Neuronal stem cell (in vitro differentiated cells): ENCODE data around the gene MICAL3.

ENCODE experiments used
- DNase-seq: peaks from one replicate; pipeline ENCODE4 v3.0.0-alpha.2; 2013; ENCODE audit warnings: low spot score
- H2AFZ ChIP-seq: one replicate; pipeline ENCODE4 v1.6.1; 2013; ENCODE audit warnings: mild to moderate bottlenecking, low read length, inconsistent platforms
- H2AK5ac ChIP-seq: 2 replicates; pipeline ENCODE4 v1.6.1; 2013; ENCODE audit warnings: low read depth, mild to moderate bottlenecking, inconsistent platforms, low read length, moderate library complexity, mixed read lengths
- H2BK120ac ChIP-seq: 2 replicates; pipeline ENCODE4 v1.6.1; 2013; ENCODE audit warnings: low read depth, mild to moderate bottlenecking, inconsistent platforms, low read length, moderate library complexity, mixed read lengths
- H2BK12ac ChIP-seq: one replicate; pipeline ENCODE4 v1.6.1; 2013; ENCODE audit warnings: low read length, inconsistent platforms
- H2BK15ac ChIP-seq: 2 replicates; pipeline ENCODE4 v1.6.1; 2013; ENCODE audit warnings: mild to moderate bottlenecking, low read length, inconsistent platforms, mixed read lengths
- H2BK5ac ChIP-seq: one replicate; pipeline ENCODE4 v1.6.1; 2013; ENCODE audit warnings: inconsistent platforms, mild to moderate bottlenecking, low read length, moderate library complexity
- H3K14ac ChIP-seq: one replicate; pipeline ENCODE4 v1.6.1; 2013; ENCODE audit warnings: low read length, inconsistent platforms
- H3K18ac ChIP-seq: 2 replicates; pipeline ENCODE4 v1.6.1; 2013; ENCODE audit warnings: low read length, inconsistent platforms
- H3K23ac ChIP-seq: 2 replicates; pipeline ENCODE4 v1.6.1; 2013; ENCODE audit warnings: low read depth, mild to moderate bottlenecking, mixed read lengths, low read length, inconsistent platforms; ENCODE audit not compliant: poor library complexity
- H3K27ac ChIP-seq: replicated peaks from 3 replicates; pipeline ENCODE4 v1.5.1; 2013; ENCODE audit warnings: low read length, inconsistent platforms
- H3K27me3 ChIP-seq, 3 experiments: 2 replicates each; pipeline ENCODE4 v1.6.1; 2013; ENCODE audit warnings: low read length in 3 of 3, mild to moderate bottlenecking in 2 of 3, inconsistent platforms in 1 of 3, low read depth in 1 of 3, mixed read lengths in 1 of 3, moderate library complexity in 1 of 3; ENCODE audit not compliant: control insufficient read depth in 3 of 3, insufficient read depth in 3 of 3
- H3K36me3 ChIP-seq, 2 donors: replicated peaks in 1 of 2; 2 replicates each; pipeline ENCODE4 v1.6.1; 2013; ENCODE audit warnings: low read length in 2 of 2; ENCODE audit not compliant: control insufficient read depth in 2 of 2, insufficient read depth in 2 of 2
- H3K4ac ChIP-seq: 2 replicates; pipeline ENCODE4 v1.6.1; 2013; ENCODE audit warnings: inconsistent platforms, mild to moderate bottlenecking, low read length, moderate library complexity
- H3K4me1 ChIP-seq, 2 donors: 1 replicate in 1 of 2; 2 replicates in 1 of 2; pipeline ENCODE4 v1.6.1; 2013; ENCODE audit warnings: low read length in 2 of 2, low read depth in 1 of 2; ENCODE audit not compliant: control insufficient read depth in 2 of 2, insufficient read depth in 1 of 2
- H3K4me2 ChIP-seq: one replicate; pipeline ENCODE4 v1.6.1; 2013; ENCODE audit warnings: mild to moderate bottlenecking, low read length, inconsistent platforms; ENCODE audit not compliant: insufficient read depth, poor library complexity, severe bottlenecking
- H3K4me3 ChIP-seq, 2 donors: 2 replicates each; pipeline ENCODE4 v1.5.1; 2013; ENCODE audit warnings: low read length in 2 of 2, mild to moderate bottlenecking in 2 of 2, inconsistent platforms in 1 of 2, moderate library complexity in 1 of 2
- H3K79me1 ChIP-seq: one replicate; pipeline ENCODE4 v1.6.1; 2013; ENCODE audit warnings: low read depth, mild to moderate bottlenecking, inconsistent platforms, low read length, moderate library complexity
- H3K9ac ChIP-seq: one replicate; pipeline ENCODE4 v1.6.1; 2013; ENCODE audit warnings: mild to moderate bottlenecking, low read depth, low read length, inconsistent platforms; ENCODE audit not compliant: poor library complexity
- H3K9me3 ChIP-seq, 2 donors: replicated peaks in 1 of 2; 2 replicates each; pipeline versions ENCODE3 to v1.6.1; 2013; ENCODE audit warnings: low read length in 2 of 2, mild to moderate bottlenecking in 2 of 2, inconsistent platforms in 1 of 2, low read depth in 1 of 2, mixed read lengths in 1 of 2, moderate library complexity in 1 of 2; ENCODE audit not compliant: control insufficient read depth in 2 of 2, insufficient read depth in 1 of 2
- H4K8ac ChIP-seq: one replicate; pipeline ENCODE4 v1.6.1; 2013; ENCODE audit warnings: low read depth, mild to moderate bottlenecking, inconsistent platforms, low read length, moderate library complexity
- H4K91ac ChIP-seq: one replicate; pipeline ENCODE4 v1.6.1; 2013; ENCODE audit warnings: low read length, low read depth, mild to moderate bottlenecking, inconsistent platforms; ENCODE audit not compliant: poor library complexity
- WGBS, 2 donors: extraction: QIAGEN DNeasy Blood & Tissue Kit; methylation state at CpG; one replicate each; pipeline ENCODE4 v1.1.7; 2013; ENCODE audit warnings: missing lambda C conversion rate in 2 of 2, mixed read lengths in 1 of 2; ENCODE audit not compliant: insufficient read length in 2 of 2, insufficient replicate concordance in 1 of 2; ENCODE audit errors: extremely low coverage in 2 of 2; 5-methylcytosine and 5-hydroxymethylcytosine counted together

MICAL3 gene

DNA sequence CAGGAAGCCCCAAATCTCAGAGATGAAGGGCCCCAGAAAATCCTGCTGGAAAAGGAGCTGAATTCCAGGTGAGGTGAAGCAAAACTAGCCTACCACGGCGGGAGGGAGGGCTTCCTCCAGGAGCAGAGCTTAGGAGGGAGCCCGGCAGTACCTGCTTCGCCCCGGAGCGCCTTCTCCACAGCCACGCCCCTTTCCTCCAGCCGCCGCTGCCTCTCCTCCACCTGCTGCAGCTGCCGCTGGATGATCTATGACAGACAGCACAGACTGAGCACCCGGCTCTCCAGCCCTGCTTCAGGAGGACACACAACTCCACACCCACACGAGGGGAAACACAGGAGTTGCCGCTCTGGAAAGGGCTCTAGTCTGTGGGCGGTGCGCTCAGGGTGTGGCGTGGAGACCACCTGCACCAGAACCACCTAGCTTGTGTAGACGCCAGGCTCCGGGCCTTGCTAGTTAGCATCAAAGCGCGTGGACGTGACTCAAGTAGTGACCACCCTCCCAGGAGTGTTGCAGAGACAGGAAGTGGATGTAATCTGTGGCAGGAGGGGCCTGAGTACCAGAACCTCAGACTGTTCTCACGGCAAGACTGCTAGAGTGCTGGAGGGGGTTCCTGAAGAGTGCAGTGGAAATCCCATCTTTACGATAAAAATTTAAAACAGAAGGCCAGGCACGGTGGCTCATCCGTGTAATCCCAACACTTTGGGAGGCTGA, 215.5 kb downstream of the MICAL3 start:
- H4K8ac ChIP-seq: no peak overlapping the region
- H3K4me3 ChIP-seq: no peak overlapping the region
- no peak overlapping the region for H3K23ac ChIP-seq
- H3K27ac ChIP-seq: no peak overlapping the region
- no peak overlapping the region for H3K4ac ChIP-seq
- H2AK5ac ChIP-seq: no peak overlapping the region
- H3K4me1 ChIP-seq: peaks cover 0 to 5% of the 10 kb centered on the region in 2 donors
- no peak overlapping the region for H2BK12ac ChIP-seq
- DNase-seq: no peak
- no peak overlapping the region for H2AFZ ChIP-seq
- no CpG with 5 or more reads among the region's 25 CpGs for WGBS, 2 donors
- H2BK15ac ChIP-seq: no peak overlapping the region
- H3K14ac ChIP-seq: peak overlapping the region; percentile 47
- no peak overlapping the region for H2BK120ac ChIP-seq
- no peaks in the 10 kb centered on the region for H3K9me3 ChIP-seq
- H2BK5ac ChIP-seq: peak overlapping the region; percentile 42
- no peak overlapping the region for H3K9ac ChIP-seq
- H3K36me3 ChIP-seq: peaks cover 28 to 50% of the 10 kb centered on the region in 2 donors
- no peak overlapping the region for H3K4me2 ChIP-seq
- peak overlapping the region; percentile 35 for H3K18ac ChIP-seq
- peaks cover 2% of the 10 kb centered on the region for H3K79me1 ChIP-seq
- no peak overlapping the region for H4K91ac ChIP-seq
- H3K27me3 ChIP-seq: no peaks in the 10 kb centered on the region

DNA sequence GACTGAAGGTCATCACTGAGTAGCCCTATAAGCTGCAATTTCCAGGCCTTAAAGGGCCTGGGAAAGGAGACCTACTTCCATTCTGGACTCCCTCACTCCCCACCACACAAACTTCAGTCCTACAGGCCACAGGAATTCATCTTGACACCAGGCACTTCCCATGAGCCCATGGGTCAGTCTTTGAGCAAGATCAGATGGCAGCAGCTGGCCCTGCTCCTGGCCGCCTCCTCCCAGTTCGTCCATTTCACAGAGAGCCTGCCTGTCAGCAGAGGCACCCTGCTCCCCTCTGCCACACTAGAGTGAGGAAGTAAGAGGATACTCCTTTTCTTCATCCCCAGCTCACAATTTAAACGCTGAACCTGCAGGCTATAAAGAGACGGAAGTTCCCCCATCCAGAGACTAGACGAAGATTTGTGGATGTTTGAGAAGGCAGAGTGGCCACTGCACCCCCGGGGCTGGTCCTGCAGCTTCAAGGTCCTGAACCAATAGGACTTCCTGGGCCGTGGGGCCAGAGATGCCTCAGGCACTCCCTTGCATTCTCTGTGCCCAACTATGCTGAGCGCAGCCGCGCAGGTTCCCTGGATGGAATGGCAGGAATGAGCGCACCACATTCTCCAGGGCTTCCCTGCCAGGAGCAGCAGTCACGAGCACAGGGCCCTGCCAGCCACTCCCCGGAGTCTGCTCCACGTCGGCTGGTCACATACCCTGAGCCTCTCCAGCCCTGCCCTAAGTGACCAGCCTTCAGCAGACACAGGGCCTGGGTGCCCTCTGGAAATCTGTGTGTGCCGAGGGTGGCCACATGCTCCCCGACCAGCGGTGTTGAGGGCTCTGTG, 216.6 kb downstream of the MICAL3 start:
- no peak overlapping the region for H3K9ac ChIP-seq
- H3K4me3 ChIP-seq: no peak overlapping the region
- no peak overlapping the region for H2BK15ac ChIP-seq
- peaks cover 26 to 49% of the 10 kb centered on the region in 2 donors for H3K36me3 ChIP-seq
- H2BK5ac ChIP-seq: peak overlapping the region; percentile 42
- no peak overlapping the region for H3K4me2 ChIP-seq
- H3K9me3 ChIP-seq: no peaks in the 10 kb centered on the region
- H3K27ac ChIP-seq: no peak overlapping the region
- peak overlapping the region; percentile 34 for H3K23ac ChIP-seq
- peaks cover 2% of the 10 kb centered on the region for H3K79me1 ChIP-seq
- no peak overlapping the region for H3K18ac ChIP-seq
- no CpG with 5 or more reads among the region's 18 CpGs for WGBS, 2 donors
- H3K27me3 ChIP-seq: no peaks in the 10 kb centered on the region
- no peak overlapping the region for H4K8ac ChIP-seq
- peaks cover 0 to 6% of the 10 kb centered on the region in 2 donors for H3K4me1 ChIP-seq
- H2AK5ac ChIP-seq: no peak overlapping the region
- no peak overlapping the region for H3K14ac ChIP-seq
- no peak overlapping the region for H2AFZ ChIP-seq
- no peak overlapping the region for H2BK120ac ChIP-seq
- no peak overlapping the region for H2BK12ac ChIP-seq
- H3K4ac ChIP-seq: no peak overlapping the region
- H4K91ac ChIP-seq: no peak overlapping the region
- no peak for DNase-seq

DNA sequence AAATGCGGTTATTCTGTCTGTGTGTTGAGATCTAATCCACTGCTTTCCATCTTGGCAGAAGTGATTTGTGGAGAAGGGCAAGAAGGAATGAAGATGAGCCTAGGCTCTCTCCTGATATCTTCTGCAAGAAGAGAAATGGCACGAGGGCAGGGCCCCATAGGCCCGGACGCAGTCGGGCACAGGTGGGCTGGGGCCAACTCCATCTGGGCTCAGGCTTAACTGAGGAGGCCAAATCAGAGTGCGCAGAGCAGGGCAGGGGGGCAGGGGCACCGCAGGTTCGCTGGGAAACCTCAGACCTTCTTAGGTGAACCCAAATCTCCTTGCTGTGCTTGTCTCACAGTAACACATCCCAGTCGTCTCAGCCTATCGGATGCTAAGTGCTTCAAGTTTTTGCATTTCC, 217.3 kb downstream of the MICAL3 start:
- Histone ChIP-seq H3K4ac (no peak overlapping the region), H2AK5ac (no peak overlapping the region), H2AFZ (no peak overlapping the region), H4K91ac (no peak overlapping the region), H3K9me3 (no peaks in the 10 kb centered on the region), H2BK12ac (no peak overlapping the region), H3K9ac (no peak overlapping the region), H3K4me3 (peak overlapping the region in 1 of 2 donors; percentile 7), H3K14ac (no peak overlapping the region), H3K27me3 (no peaks in the 10 kb centered on the region), H3K4me2 (no peak overlapping the region), H2BK15ac (no peak overlapping the region), H3K27ac (no peak overlapping the region), H3K23ac (no peak overlapping the region), H3K36me3 (peaks cover 24 to 43% of the 10 kb centered on the region in 2 donors), H2BK120ac (no peak overlapping the region), H4K8ac (no peak overlapping the region), H2BK5ac (no peak overlapping the region), H3K79me1 (peaks cover under 1% of the 10 kb centered on the region), H3K4me1 (peaks cover 0 to 7% of the 10 kb centered on the region in 2 donors), H3K18ac (no peak overlapping the region)
- DNase-seq: no peak
- WGBS, 2 donors: no CpG with 5 or more reads among the region's 10 CpGs

DNA sequence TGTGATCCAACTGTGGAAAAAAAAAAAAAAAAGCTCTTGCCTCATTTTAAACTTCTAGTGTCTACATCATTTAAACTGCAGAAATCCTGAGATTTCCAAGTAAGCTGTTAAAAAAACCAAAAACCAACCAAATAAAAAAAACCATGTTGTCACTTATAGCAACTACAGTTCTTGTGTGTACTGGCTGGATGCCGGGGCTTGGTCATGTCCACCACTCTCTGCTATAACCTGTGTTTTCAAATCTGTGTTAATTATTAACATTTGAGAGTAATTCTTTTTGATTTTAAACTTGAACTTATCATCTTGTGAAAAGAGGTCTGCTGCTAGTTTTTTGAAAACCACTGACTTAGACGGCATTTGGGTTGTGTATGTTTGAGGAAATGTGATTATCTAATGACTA, 217.9 kb downstream of the MICAL3 start:
- Histone ChIP-seq H2BK12ac (no peak overlapping the region), H2BK15ac (no peak overlapping the region), H3K36me3 (peaks cover 22 to 41% of the 10 kb centered on the region in 2 donors), H3K18ac (no peak overlapping the region), H3K4ac (no peak overlapping the region), H3K79me1 (no peaks in the 10 kb centered on the region), H3K27ac (no peak overlapping the region), H3K4me2 (no peak overlapping the region), H3K23ac (no peak overlapping the region), H4K91ac (no peak overlapping the region), H2BK5ac (no peak overlapping the region), H3K27me3 (no peaks in the 10 kb centered on the region), H3K4me1 (peaks cover 0 to 7% of the 10 kb centered on the region in 2 donors), H3K9me3 (no peaks in the 10 kb centered on the region), H2AFZ (no peak overlapping the region), H3K14ac (no peak overlapping the region), H2AK5ac (no peak overlapping the region), H4K8ac (no peak overlapping the region), H2BK120ac (no peak overlapping the region), H3K4me3 (no peak overlapping the region), H3K9ac (no peak overlapping the region)
- WGBS, 2 donors: no CpG with 5 or more reads among the region's 2 CpGs
- no peak for DNase-seq
